ENCODE data around the gene PROM1. TPM values are rescaled to one million over a fixed set of nuclear protein-coding genes. Genes with fewer than 3 reads are reported as not detected.
A peak's percentile ranks its signal among the peaks of the same experiment; 100 is the strongest.

Gene PROM1
- total and polyA plus RNA-seq, 8 donors, result 19.7 to 51.6 (median 22.2) TPM

- ATAC-seq (no peak), DNase-seq (no peak), FAIRE-seq (no peak)
- intact Hi-C loops (cut with DNase I), result no loop called here
- Histone ChIP-seq H3K27me3 (no peaks in the 10 kb centered on the region), H3K4me3 (no peak overlapping the region), H3K4me1 (no peaks in the 10 kb centered on the region), H3K36me3 (no peaks in the 10 kb centered on the region), H3K9me3 (no peaks in the 10 kb centered on the region), H3K27ac (no peak overlapping the region)
- no peak for TF ChIP-seq CTCF (IDR thresholded peaks at IDR 0.05)
- 41 to 51% methylated on average over 3 of the region's 3 CpGs for WGBS, 2 donors
These were observed 158.0 kb downstream of the PROM1 start for GRCh38 chr4:15925830-15926229.

- Histone ChIP-seq H3K9me3 (no peaks in the 10 kb centered on the region), H3K27ac (no peak overlapping the region), H3K27me3 (no peaks in the 10 kb centered on the region), H3K36me3 (no peaks in the 10 kb centered on the region), H3K4me3 (no peak overlapping the region), H3K4me1 (no peaks in the 10 kb centered on the region)
- no peak for TF ChIP-seq CTCF (IDR thresholded peaks at IDR 0.05)
- FAIRE-seq (no peak), ATAC-seq (no peak), DNase-seq (no peak)
- intact Hi-C loops (cut with DNase I), result no loop called here
- WGBS, 2 donors, result 63 to 80% methylated on average over 1 of the region's 1 CpG
These were observed 162.3 kb downstream of the PROM1 start for GRCh38 chr4:15921592-15921932.

GRCh38 chr4:15920723-15921591, 162.9 kb downstream of the PROM1 start:
- ATAC-seq (peak in 3 of 4 donors; percentile 55 to 78 (median 76)), FAIRE-seq (no peak), DNase-seq (peak in 4 of 6 donors; percentile 16 to 59 (median 25))
- no peaks in the 10 kb centered on the region for H3K9me3 ChIP-seq
- WGBS, 2 donors, result 43 to 56% methylated on average over 4 of the region's 4 CpGs
- no peaks in the 10 kb centered on the region for H3K4me1 ChIP-seq
- H3K27ac ChIP-seq, result no peak overlapping the region
- no peaks in the 10 kb centered on the region for H3K27me3 ChIP-seq
- TF ChIP-seq CTCF (IDR thresholded peaks at IDR 0.05), result no peak
- intact Hi-C loops (cut with DNase I), result no loop called here
- no peaks in the 10 kb centered on the region for H3K36me3 ChIP-seq
- H3K4me3 ChIP-seq, result no peak overlapping the region

GRCh38 chr4:15918484-15919129, 165.2 kb downstream of the PROM1 start:
- TF ChIP-seq CTCF (IDR thresholded peaks at IDR 0.05), result no peak
- Histone ChIP-seq H3K4me1 (no peaks in the 10 kb centered on the region), H3K4me3 (no peak overlapping the region), H3K27me3 (no peaks in the 10 kb centered on the region), H3K36me3 (no peaks in the 10 kb centered on the region), H3K27ac (no peak overlapping the region), H3K9me3 (no peaks in the 10 kb centered on the region)
- FAIRE-seq, result no peak
- peak in 4 of 6 donors; percentile 19 to 56 (median 39) for DNase-seq
- intact Hi-C loops (cut with DNase I), result no loop called here
- WGBS, 2 donors, result 9 to 11% methylated on average over 4 of the region's 4 CpGs
- ATAC-seq, result peak; percentile 41 to 78 (median 64)

Other genes starting within 250 kb of the PROM1 start
- under 1 TPM in 3 of 6 donors, not detected in 3; 0.09 to 0.24 (median 0.12) TPM for gene FGFBP1, start 145.3 kb downstream of the PROM1 start, total RNA-seq
- gene FGFBP1, start 145.3 kb downstream of the PROM1 start, polyA plus RNA-seq, result under 1 TPM; 0.11 to 0.26 TPM
- gene FGFBP2, start 120.8 kb downstream of the PROM1 start, total RNA-seq, result under 1 TPM in 1 of 6 donors, not detected in 5; 0.13 TPM
- gene FGFBP2, start 120.8 kb downstream of the PROM1 start, polyA plus RNA-seq, result under 1 TPM; 0.34 to 0.92 TPM
- 10 to 100 TPM; 13.8 to 27.7 (median 19.2) TPM for gene TAPT1, start 142.4 kb upstream of the PROM1 start, total RNA-seq
- gene TAPT1, start 142.4 kb upstream of the PROM1 start, polyA plus RNA-seq, result 10 to 100 TPM in 1 of 2 donors, 1 to 10 TPM in 1; 7.3 to 21.3 TPM